Measurements from ENCODE around the gene CFC1B.
"Not testable (repeated sequence)": the region's sequence is repeated elsewhere in the genome, so short reads cannot be mapped to it uniquely, and the experiment has no call there.

The CFC1B gene

DNA sequence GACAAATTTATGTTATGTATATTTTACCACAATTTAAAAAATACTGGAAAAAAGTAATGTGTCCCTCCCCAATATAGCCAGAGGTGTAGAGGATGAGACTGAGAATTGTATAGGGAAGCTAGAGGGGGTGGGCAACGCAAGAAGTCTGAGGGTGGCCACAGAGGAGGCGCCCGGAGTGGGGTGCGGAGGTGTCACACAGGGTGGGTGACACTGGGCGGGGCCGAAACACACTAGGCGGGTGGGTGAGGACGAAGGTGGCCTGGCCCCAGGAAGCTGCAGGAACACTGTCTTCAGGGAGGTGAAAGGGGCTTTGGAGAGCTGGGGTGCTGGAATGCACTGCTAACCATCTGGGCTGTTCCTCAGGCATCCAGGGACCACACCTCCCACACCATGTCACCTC is 35.4 kb downstream of the CFC1B start:
- DNase-seq (ENCODE audit: low read depth in 1 of 2, low spot score in 1 of 2): not testable (repeated sequence)

DNA sequence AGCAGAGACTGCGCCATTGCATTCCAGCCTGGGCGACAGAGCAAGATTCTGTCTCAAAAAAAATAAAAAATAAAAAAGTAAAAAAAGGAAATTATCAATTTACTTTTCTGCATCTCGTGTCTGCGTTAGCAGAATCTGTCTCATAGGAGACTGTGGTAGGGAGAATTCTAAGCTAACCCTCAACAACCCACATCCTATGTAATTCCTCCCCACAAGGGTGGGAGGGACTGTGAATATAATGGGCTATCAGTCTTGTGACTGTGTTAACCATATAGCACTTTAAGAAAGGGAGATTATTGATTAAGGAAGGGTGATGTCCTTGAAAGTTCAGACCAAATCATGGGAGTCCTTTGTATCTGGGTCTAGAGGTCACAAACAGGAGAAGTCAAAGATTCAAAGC is 45.1 kb downstream of the CFC1B start:
- DNase-seq (ENCODE audit: low read depth in 1 of 2, low spot score in 1 of 2): not testable (repeated sequence)

GRCh38 chr2:130571929-130572328 is 50.9 kb downstream of the CFC1B start:
- DNase-seq (ENCODE audit: low read depth in 1 of 2, low spot score in 1 of 2): not testable (repeated sequence)

DNA sequence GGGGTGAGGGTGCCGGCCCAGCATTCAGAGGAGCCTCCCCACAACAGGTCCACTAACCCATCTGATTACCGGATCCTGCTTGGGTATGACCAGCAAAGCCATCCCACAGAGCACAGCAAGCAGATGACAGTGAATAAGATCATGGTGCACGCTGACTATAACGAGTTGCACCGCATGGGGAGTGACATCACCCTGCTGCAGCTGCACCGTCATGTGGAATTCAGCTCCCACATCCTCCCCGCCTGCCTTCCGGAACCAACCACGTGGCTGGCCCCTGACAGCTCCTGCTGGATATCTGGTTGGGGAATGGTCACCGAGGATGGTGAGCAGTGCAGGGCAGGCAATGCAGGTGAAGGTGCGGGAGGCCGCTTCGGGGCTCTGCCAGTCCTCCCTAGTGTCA is 53.2 kb downstream of the CFC1B start:
- not testable (repeated sequence) for DNase-seq (ENCODE audit: low read depth in 1 of 2, low spot score in 1 of 2)

GRCh38 chr2:130576209-130576784 is 55.3 kb downstream of the CFC1B start:
- DNase-seq (ENCODE audit: low read depth in 1 of 2, low spot score in 1 of 2): not testable (repeated sequence)

GRCh38 chr2:130577559-130577958 is 56.5 kb downstream of the CFC1B start:
- DNase-seq (ENCODE audit: low read depth in 1 of 2, low spot score in 1 of 2): not testable (repeated sequence)

Measured in activated CD4-positive, alpha-beta T cell treated with anti-CD3 and anti-CD28 coated beads, Interleukin-2, amount 50 U/mL, for 24 hours (primary cell).